Stimulated activated naive CD8-positive, alpha-beta T cell treated with anti-CD3 and anti-CD28 coated beads, Interleukin-15, Interleukin-2, amounts not matched to agents 100 U/mL and 50 U/mL, for 24 hours (primary cell): ENCODE results near the gene SLC19A2.
A peak's percentile ranks its signal among the peaks of the same experiment; 100 is the strongest.
"Not testable (repeated sequence)": the region's sequence is repeated elsewhere in the genome, so short reads cannot be mapped to it uniquely, and the experiment has no call there.

Experiments used
- ATAC-seq: fragments of 150-1000 bp; cut with Tn5 transposase; one replicate; pipeline ENCODE4 v1.10.0; 2021
- DNase-seq: peaks from one replicate; pipeline ENCODE4 v3.0.0; 2021

Gene SLC19A2, protein sequence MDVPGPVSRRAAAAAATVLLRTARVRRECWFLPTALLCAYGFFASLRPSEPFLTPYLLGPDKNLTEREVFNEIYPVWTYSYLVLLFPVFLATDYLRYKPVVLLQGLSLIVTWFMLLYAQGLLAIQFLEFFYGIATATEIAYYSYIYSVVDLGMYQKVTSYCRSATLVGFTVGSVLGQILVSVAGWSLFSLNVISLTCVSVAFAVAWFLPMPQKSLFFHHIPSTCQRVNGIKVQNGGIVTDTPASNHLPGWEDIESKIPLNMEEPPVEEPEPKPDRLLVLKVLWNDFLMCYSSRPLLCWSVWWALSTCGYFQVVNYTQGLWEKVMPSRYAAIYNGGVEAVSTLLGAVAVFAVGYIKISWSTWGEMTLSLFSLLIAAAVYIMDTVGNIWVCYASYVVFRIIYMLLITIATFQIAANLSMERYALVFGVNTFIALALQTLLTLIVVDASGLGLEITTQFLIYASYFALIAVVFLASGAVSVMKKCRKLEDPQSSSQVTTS

DNA sequence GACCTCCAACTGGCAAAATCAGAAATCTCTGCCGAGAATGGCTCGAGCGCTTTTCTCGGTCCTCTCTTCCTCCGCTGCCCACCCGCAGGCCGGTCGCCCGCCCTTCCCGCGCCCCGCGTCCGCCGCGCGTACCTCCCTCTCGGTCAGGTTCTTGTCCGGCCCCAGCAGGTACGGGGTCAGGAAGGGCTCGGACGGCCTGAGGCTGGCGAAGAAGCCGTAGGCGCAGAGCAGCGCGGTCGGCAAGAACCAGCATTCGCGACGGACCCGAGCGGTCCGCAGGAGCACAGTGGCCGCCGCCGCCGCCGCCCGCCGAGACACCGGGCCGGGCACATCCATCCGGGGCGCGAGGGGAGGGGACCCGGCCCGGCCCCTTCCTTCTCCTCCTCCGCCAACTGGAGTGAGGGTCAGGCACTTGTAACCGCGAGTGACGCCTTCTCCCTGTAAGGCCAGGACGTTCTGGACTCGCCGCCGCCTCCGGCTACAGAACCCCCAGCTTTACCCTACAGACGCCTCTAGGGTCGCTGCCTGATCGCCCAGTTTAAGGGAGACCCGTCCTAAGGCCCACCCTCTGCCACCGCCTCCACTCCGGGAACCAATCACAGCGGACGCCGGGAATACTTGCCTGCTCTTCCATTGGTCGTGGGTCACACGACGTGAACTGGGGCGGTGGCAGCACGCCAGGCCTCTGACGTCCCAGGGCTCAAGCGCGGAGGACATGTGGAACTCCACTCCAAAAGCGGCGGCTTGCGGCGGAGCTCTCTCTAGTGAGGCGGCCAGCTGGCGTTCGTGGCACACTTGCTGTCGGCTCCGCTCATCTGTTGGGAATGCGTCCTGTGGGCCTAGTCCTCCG lies at the start of gene SLC19A2:
Gene SLC19A2, minus strand, starts transcription at position 514 of the 850 bp plus-strand sequence. Its CDS starts 178 bp downstream, at position 336.
- DNase-seq (peak; percentile 94), ATAC-seq (peak; percentile 100)

DNA sequence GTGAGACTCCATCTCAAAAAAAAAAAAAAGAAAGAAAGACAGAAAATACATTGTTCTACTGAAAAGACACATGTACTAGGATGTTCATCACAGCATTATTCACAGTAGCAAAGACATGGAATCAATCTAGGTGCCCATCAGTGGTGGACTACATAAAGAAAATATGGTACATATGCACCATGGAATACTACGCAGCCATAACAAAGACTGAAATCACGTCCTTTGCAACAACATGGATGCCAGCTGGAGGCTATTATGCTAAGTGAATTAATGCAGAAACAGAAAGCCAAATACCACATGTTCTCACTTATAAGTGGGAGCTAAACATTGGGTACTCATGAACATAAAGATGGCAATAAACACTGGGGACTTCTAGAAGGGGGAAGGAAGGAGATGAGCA lies 48.9 kb upstream of the SLC19A2 start:
- ATAC-seq (no peak), DNase-seq (no peak)

DNA sequence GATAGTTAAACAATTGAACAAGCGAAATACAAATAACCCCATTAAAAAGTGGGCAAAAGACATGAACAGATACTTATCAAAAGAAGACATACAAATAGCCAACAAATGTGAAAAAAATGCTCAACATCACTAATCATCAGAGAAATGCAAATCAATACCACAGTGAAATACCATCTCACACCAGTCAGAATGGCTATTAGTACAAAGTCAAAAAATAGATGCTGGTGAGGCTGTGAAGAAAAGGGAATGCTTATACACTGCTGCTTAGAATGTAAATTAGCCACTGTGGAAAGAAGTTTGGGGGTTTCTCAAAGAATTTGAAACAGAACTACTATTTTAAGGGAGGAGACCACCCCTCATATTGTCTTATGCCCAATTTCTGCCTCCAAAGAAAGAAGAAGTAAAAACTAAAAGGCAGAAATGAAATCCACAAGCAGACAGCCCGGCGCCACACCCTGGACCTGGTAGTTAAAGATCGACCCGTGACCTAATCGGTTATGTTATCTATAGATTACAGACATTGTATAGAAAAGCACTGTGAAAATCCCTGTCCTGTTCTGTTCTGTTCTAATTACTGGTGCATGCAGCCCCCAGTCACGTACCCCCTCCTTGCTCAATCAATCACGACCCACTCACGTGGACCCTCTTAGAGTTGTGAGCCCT lies 47.9 kb upstream of the SLC19A2 start:
- ATAC-seq, DNase-seq: not testable (repeated sequence)

DNA sequence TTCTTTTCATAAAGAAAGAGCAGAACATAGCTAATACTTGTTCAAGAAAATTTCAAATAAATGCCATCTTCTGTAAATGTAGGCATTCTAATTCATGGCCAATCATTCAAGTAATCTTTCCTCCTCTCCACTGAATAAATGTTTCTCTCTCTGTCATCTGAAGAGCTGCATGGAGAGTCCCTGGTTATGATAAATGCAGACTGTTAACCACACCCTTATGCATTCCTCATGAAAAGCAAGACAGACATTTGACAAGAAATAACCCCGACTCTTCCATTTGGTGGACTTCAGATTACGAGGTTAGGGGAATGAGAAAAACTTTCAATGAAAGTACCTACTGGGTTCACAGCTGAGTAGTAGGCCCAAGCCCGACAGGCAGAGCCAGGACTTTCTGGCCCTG lies 44.7 kb upstream of the SLC19A2 start:
- ATAC-seq = no peak
- no peak for DNase-seq

DNA sequence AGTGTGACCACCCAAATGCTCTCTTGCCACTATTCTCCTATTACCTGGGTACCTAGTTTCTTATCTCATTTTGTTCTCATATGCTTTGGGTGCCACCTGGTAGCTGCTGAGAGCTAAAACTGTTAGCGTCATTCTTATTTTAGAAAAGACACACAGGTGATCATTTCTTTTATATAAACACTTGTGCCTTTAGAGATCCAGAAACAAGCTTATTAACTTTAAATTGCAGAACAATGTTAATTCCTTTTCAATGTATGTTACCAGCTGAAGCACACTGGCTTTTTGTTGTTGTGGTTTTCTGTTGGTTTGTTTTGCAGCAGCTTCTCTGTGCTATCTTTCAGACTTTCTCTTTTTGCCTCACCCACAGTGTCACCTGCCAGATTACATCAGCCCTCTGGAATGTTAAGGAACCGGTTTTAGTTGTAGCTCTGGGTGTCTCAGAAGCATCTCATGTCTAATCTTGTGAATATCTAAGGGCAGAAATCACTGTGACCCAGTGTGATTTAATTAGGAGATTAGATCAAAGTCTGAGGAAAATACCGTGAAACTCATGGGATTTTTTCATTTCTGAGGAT lies 43.4 kb upstream of the SLC19A2 start:
- DNase-seq (no peak), ATAC-seq (no peak)

DNA sequence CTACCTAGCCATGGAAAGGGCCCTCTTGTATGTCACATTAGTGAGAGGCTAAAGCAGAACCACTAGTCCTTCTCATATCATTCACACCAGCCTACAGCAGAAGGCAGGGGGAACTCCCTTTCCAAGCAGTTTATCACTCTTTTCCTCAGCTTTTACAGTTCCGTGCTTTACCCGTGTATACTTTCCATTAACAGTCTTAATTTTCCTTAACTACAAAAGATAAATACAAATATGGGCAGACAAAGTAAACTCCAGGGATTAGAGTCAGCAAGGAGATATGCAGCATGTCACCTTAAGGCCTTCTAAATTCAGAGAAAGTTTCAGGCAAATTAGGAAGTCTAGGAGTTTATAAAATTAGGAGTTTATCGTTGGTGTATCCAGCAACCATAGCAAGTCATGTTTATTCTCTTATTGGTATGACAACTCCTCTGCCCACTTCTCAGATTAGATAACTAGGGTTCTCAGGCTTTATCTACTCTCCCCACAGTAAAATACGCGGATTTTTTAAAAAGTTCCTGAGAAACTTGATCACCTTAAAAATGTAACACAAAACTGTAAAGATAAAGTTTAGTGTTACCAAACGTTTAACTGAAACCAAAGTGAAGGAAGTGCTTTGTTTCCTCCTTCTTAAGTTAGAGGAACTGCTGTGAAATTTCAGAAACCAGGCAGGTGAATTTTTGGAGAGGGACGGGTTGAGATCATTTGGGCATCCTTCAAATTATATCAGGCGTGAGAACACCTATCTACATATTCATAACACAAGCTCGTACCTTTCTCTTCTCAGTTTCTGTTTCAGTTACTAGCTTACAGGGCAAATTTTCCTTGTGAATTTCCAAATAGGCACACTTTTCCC lies 42.7 kb upstream of the SLC19A2 start:
- ATAC-seq = no peak
- DNase-seq = no peak

DNA sequence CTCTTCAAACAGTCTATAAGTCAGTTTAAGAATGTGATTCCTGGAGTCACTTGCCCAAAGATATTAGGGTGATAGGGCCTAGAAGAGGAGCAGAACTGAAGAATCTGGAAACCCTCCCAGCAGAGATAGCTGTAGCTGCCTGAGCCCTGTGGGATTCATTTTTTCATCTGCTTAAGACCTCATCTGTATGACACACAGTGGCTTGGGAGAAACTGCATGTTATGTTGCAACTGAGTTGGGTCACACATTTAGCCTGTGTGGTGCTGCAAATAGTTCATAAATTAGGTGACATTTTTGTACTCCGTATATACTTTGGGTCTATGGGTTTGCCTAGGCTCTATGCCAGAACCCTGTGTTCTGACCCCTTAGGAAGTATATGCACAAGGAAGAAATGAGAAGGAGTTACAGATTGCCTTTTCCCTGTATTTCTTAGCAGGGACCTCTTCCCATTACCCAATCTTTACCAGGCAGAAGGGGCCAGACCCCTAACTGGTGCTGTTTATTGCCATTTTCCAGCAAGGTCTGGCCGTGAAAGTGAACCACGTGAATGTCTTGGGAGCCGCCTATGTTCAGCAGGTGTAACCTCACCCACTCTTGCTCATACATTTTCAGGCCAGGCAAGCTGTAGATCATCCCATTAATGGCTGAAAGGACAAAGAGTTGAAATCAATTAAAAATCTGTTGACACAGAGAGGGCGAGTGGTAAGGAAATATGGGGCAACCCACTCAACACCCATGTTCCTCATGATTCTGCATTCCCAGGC lies 41.9 kb upstream of the SLC19A2 start:
- no peak for ATAC-seq
- no peak for DNase-seq

DNA sequence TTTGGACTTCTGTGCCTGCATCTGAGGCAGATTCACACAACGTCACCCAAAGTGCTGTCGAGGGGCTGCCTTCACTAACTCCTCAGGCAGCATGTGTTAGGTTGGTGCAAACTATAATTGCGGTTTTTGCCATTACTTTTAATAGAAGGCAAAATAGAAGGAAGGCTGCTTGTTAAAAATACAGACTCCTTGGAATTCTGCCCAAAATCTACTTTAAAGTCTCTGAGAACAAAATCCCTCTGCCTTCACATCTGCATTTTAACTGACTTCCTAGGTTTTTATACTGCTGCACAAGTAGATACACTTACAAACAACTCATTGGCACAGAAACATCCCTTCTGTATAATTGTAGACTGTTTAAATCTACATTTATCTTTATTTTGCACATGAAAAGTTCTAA lies 41.3 kb upstream of the SLC19A2 start:
- DNase-seq = no peak
- no peak for ATAC-seq

DNA sequence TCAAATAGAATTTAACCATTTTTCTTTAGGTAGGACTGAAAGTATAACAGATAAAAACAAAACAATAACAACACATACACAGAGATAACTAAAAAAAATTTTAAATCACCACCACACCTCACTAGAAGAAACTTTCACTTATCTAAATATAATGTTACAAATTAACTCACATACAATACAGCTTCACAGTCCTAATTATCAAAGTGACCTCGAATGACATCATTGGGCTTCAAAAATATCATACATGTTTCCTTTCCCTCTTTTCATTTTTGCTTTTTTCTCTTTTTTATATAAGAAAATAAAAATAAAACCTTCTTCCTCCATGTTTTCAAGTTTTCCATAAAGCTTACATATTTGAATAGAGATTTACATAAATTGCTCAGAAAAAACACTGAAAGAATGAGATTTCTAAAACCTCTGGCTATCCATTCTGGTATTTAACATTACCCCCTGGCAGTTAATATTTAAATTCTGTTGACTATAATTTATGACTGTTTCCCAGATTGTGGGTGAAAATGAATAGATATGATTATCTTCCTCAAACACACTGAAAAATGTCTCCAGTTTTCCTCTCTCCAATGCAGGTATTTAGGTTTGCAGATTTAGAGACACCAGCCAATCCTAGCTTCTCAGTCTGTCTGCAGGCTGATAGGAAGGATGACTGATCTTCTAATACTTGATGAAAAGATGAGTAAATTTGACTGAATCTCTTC lies 40.5 kb upstream of the SLC19A2 start:
- ATAC-seq = no peak
- no peak for DNase-seq

DNA sequence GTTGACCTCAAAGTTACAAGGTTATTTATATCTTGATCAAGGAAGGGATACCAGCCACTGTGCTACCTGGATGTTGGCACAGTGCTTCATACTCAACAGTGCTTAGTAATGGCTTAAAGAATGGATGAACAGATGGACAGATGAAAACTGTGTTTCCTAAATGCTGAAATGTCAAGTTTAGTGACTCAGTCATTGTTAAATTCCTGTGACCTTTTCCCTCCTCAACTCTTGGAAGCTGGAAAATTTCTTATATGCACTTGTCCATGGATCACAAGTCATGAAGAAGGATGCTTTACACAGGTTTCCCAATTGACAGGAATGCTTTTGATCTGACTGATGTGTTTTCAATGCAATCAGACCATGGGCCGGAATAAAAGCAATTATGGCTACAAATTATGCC lies 39.6 kb upstream of the SLC19A2 start:
- ATAC-seq (no peak), DNase-seq (no peak)

DNA sequence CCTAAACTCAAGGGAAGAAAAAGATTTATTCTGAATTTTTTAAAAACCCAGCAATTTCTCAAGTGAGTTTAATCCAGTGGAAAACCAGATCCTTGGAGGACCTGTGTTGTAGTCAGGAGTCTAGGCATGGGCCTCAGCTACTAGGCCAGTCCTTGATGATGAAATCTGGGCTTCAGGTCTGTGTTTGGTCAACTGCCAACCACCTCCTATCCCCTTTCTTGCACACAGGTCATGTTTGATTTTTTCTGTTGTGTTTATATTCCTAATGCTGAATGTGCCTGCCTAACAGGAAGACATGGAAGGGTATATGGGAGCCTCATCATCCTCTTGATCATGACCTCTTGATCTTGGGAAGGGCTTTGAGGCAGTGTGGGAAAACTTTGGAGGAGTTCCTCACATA lies 38.2 kb upstream of the SLC19A2 start:
- no peak for ATAC-seq
- no peak for DNase-seq

DNA sequence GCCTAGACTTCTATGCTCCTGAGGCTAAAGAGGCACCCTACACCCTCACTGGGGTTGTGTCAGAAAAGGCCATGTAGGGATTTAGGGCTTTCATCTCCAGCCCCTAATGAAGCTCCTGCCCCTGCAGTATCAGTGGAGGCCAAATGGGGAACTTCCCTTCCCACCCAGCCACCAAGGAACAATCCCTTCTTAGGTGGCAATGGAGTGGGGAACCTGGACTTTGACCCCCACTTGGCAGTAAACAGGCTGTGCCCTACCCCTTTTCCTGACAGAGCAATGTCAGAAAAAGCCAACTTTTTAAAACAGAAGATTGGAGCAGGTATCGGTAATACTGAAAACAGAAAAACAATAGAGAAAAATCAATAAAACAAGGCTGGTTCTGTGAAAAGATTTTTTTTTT lies 35.5 kb upstream of the SLC19A2 start:
- DNase-seq (no peak), ATAC-seq (no peak)

DNA sequence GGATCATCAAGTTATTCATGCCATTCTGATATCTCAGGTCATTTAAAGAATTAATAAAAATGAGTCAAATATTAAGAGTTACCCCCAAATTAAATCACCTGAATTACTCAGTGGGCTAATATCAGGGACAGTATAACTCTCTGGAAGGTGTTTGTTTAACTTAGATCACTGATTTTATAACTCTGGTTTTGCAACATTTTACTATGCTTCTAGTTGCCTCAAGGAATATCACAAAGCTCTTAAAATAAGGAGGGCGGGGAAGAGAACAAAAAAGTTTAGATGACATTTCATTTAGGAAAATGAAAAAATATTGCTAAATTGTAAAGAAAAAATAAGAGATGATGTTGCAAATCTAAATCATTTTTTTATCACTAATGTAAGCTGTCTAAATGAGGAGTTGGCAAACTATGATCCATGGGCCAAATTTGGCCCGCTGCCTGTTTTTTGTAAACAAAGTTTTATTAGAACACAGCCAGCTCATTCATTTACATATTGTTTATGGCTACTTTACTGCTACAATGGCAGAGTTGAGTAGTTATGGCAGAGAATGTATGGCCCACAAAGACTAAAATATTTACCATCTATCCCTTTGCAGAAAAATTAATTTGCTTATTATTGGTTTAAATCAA lies 31.9 kb upstream of the SLC19A2 start:
- DNase-seq (no peak), ATAC-seq (no peak)

DNA sequence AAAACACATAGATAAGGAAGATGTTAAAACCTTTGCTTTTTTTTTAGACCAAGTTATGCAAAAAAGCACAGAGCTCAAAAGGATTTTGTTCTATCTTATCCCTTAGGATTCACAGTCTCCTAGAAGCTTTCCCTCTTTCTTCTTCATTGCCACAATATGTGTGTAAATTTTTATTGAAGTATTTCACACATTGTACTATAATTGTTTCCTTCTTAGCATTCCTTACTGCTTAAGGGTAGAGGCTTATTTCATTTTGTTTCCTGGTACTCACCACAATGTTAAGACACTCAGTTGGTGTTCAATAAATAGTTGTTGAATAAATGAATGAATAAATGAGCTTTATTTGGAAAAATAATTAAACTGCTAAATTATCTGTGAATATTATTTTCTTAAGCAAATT lies 29.9 kb upstream of the SLC19A2 start:
- DNase-seq (no peak), ATAC-seq (no peak)

DNA sequence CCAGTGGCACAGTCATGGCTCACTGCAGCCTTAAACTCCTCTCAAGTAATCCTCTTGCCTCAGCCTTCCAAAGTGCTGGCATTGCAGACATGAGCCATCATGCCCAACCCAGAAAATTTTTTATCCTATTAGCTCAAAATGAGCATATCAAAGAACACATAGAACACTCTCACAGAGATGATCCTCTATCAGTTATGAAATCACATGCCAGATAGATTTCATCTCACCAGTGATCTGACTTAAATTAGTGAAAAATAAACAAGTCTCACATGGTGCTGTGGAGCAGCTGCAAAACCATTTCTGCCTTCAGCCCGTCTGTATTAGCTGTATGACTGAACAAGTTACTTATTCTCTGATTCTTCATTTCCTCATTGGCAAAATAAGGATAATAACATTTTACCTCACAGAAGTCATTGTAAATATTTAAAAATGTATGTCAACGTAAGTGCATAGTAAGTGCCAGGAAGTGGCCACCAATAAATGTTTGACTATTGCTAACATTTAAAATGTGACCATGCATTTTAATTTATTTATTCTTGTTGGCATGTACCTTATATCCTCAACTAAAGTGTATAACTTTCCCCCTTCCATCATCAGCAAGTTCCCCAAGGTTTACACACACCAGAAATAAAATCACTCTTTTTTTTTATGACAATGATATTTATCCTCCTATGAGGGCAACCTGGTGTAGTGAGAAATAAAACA lies 29.0 kb upstream of the SLC19A2 start:
- DNase-seq (no peak), ATAC-seq (no peak)

DNA sequence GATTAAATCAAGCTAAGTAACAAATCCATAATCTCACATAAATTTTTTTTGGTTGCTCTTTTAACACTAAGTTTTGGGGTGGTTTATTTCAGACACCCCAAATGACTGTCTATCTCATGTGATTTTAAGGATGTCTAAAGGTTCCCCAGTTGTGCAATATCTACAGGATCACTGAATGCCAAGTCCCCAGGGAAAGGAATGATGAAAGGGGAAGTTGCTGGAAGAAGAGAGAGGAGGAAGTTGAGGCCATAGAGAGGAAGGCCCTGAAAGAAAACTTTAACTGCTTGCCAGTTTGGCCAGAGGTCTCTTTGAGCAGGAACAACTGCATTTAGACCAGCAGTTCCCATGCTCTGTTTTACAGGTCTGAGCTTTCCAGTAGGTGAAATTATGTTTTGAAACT lies 27.5 kb upstream of the SLC19A2 start:
- DNase-seq (no peak), ATAC-seq (no peak)

DNA sequence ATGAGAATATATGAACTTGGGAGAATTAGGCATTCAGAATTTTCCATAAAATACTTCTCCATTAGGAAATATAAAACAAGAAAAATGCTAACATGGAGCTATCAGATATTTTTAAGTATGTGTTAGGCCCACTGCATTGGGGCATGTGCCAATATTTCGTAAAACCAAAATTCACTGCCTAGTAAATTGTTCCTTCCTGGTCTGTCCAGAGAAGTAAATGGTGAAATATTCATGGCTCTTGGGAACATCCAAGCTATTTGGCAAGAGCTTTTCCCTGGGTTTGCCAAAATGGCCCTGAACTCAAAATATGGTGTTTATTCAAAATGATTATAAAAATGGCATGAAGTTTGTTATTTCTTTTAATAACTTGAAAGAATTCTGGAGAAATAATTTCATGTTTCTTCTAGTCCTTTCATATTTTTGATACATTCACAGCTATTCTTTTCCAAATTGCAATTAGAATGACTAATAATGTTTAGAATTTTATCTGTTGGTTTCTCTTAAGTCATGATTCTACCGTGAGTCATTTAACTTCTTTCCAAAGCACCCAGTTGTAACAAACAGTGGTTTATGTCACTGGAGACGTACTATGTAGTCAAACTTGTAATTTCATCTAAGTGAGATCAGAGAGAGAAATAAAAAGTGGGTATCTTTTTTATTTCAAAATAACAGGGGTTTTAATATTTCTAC lies 25.7 kb upstream of the SLC19A2 start:
- ATAC-seq = peak; percentile 55
- no peak for DNase-seq

DNA sequence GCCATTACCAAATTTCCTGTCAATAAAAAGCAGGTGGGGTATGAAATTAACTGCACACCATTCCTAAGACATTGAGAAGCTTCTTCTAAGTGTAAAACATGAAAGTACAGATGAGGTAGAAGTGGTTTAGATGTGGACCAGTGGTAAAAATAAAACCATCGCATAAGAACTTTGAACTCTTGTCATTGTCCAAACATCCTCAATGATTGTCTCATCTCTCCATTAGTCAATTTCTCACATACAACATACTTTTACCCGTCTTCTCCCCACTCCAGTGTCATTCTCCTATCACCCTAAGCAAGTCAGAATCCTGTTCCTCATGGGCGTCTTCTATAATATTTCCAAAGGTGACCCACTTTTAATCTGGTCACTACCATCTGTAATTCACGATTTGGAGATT lies 24.3 kb upstream of the SLC19A2 start:
- no peak for DNase-seq
- ATAC-seq = no peak
